GM19043 (cell line): Measurements from ENCODE around the gene AP2B1.
"Not testable (repeated sequence)": the region's sequence is repeated elsewhere in the genome, so short reads cannot be mapped to it uniquely, and the experiment has no call there.

Source experiments
- ATAC-seq: cut with Tn5 transposase; IDR thresholded peaks from one replicate; pipeline ENCODE4 v1.9.1; 2021; ENCODE audit warnings: low read depth; ENCODE audit not compliant: unreplicated experiment

Gene AP2B1

GRCh38 chr17:35587074-35587961 is at the start of gene AP2B1:
AP2B1 (plus strand) TSS chr17:35587322; CDS start chr17:35594031, 6,709 bp downstream.
- ATAC-seq: peak; percentile 79

- ATAC-seq: no peak
Observed at GRCh38 chr17:35537601-35538141, 49.5 kb upstream of the AP2B1 start, which contains the start of gene SLFN12L. SLFN12L (minus strand) TSS chr17:35537678; CDS start chr17:35522364, 15,314 bp downstream.

GRCh38 chr17:35539659-35540026 is 47.5 kb upstream of the AP2B1 start:
- ATAC-seq: no peak

GRCh38 chr17:35540589-35541404 is 46.3 kb upstream of the AP2B1 start:
- ATAC-seq: no peak

- no peak for ATAC-seq
Observed at GRCh38 chr17:35541434-35541833, 45.7 kb upstream of the AP2B1 start.

- no peak for ATAC-seq
Observed at GRCh38 chr17:35542990-35543389, 44.1 kb upstream of the AP2B1 start.

GRCh38 chr17:35543856-35544255 is 43.3 kb upstream of the AP2B1 start:
- ATAC-seq: no peak

- ATAC-seq: no peak
Observed at GRCh38 chr17:35545150-35545549, 42.0 kb upstream of the AP2B1 start.

GRCh38 chr17:35546487-35546886 is 40.6 kb upstream of the AP2B1 start:
- ATAC-seq: no peak

GRCh38 chr17:35548208-35548810 is 38.8 kb upstream of the AP2B1 start:
- no peak for ATAC-seq

- ATAC-seq: no peak
Observed at GRCh38 chr17:35548978-35549377, 38.1 kb upstream of the AP2B1 start.

- ATAC-seq: no peak
Observed at GRCh38 chr17:35553310-35553709, 33.8 kb upstream of the AP2B1 start.

GRCh38 chr17:35554668-35555067 is 32.5 kb upstream of the AP2B1 start:
- ATAC-seq: no peak

- no peak for ATAC-seq
Observed at GRCh38 chr17:35555691-35556090, 31.4 kb upstream of the AP2B1 start.

- no peak for ATAC-seq
Observed at GRCh38 chr17:35557353-35557752, 29.8 kb upstream of the AP2B1 start.

- no peak for ATAC-seq
Observed at GRCh38 chr17:35559495-35560210, 27.5 kb upstream of the AP2B1 start.

- no peak for ATAC-seq
Observed at GRCh38 chr17:35560703-35561102, 26.4 kb upstream of the AP2B1 start, which contains the start of gene SLFN14. SLFN14 (minus strand) TSS chr17:35560819; CDS start chr17:35558062, 2,757 bp downstream.

GRCh38 chr17:35563181-35563580 is 23.9 kb upstream of the AP2B1 start:
- not testable (repeated sequence) for ATAC-seq

GRCh38 chr17:35566968-35567367 is 20.2 kb upstream of the AP2B1 start:
- no peak for ATAC-seq

GRCh38 chr17:35568561-35568960 is 18.6 kb upstream of the AP2B1 start:
- no peak for ATAC-seq
